K562 (cell line): ENCODE measurements around the gene S100A10. TPM values are rescaled to one million over a fixed set of nuclear protein-coding genes. Genes with fewer than 3 reads are reported as not detected.

Experiments used
- CEBPG ChIP-seq, 3 experiments: fragments of 200-800 bp in 1 of 3; sonication (Bioruptor generic) in 1 of 3; sonication (generic) in 1 of 3; formaldehyde crosslinking in 1 of 3; IDR thresholded peaks in 2 of 3; conservative IDR thresholded peaks in 1 of 3; 2 replicates each; pipeline versions ENCODE4 v1.6.1 to v1.8.0; 2016 to 2022; ENCODE audit warnings: missing compliant biosample characterization in 2 of 3, missing genetic modification characterization in 2 of 3, mild to moderate bottlenecking in 1 of 3, missing genetic modification reagents in 1 of 3
- CREBBP ChIP-seq: IDR thresholded peaks from one replicate; pipeline ENCODE4 v1.6.1; 2012; ENCODE audit warnings: low read depth, mild to moderate bottlenecking, control low read depth, inconsistent platforms, low read length
- HNRNPK ChIP-seq: fragments of 200-400 bp; formaldehyde crosslinking; IDR thresholded peaks from one replicate; pipeline ENCODE4 v1.6.1; 2018; ENCODE audit warnings: mild to moderate bottlenecking, low read depth, low read length; ENCODE audit not compliant: poor library complexity, severe bottlenecking
- IRF9 ChIP-seq: fragments of 450-650 bp; IDR thresholded peaks from 2 replicates; pipeline ENCODE4 v1.6.1; 2016; ENCODE audit warnings: missing biosample characterization, missing genetic modification characterization
- MCM7 ChIP-seq, 2 experiments: fragments of 450-650 bp; IDR thresholded peaks; 2 replicates each; pipeline ENCODE4 v1.6.1; 2016 to 2018
- MEF2A ChIP-seq: IDR thresholded peaks from 2 replicates; pipeline ENCODE4 v1.6.1; 2011; ENCODE audit warnings: low read depth, mild to moderate bottlenecking, low read length, moderate library complexity; ENCODE audit not compliant: control insufficient read depth
- NEUROD1 ChIP-seq: fragments of 150-350 bp; IDR thresholded peaks from 2 replicates; pipeline ENCODE4 v1.6.1; 2014; ENCODE audit warnings: borderline replicate concordance, low read length, low read depth; ENCODE audit not compliant: partially characterized antibody
- OTX1 ChIP-seq: fragments of 450-650 bp; formaldehyde crosslinking; IDR thresholded peaks from 2 replicates; pipeline ENCODE4 v1.4.0; 2022; ENCODE audit warnings: mild to moderate bottlenecking
- PURB ChIP-seq: sonication (generic); formaldehyde crosslinking; IDR thresholded peaks from 2 replicates; pipeline ENCODE4 v1.9.0; 2021; ENCODE audit warnings: low read depth, mild to moderate bottlenecking, missing genetic modification reagents
- TAF1 ChIP-seq: IDR thresholded peaks from 2 replicates; pipeline ENCODE4 v1.6.1; 2011; ENCODE audit warnings: mild to moderate bottlenecking, low read length, moderate library complexity; ENCODE audit not compliant: insufficient read depth, control insufficient read depth, severe bottlenecking; ENCODE audit errors: extremely low read depth
- TAL1 ChIP-seq: fragments of 450-650 bp; IDR thresholded peaks from 2 replicates; pipeline ENCODE4 v1.6.1; 2016; ENCODE audit warnings: mild to moderate bottlenecking
- UBTF ChIP-seq, 2 experiments: IDR thresholded peaks; 2 replicates each; pipeline ENCODE4 v1.6.1; 2012; ENCODE audit warnings: improper control_type of control experiment in 2 of 2, low read depth in 2 of 2, low read length in 2 of 2, borderline replicate concordance in 1 of 2
- ZNF239 ChIP-seq: fragments of 250-450 bp; sonication (Bioruptor Pico); IDR thresholded peaks from 2 replicates; pipeline ENCODE4 v1.4.0; 2020; ENCODE audit warnings: mild to moderate bottlenecking
- ZNF311 ChIP-seq: fragments of 250-450 bp; sonication (Bioruptor Pico); IDR thresholded peaks from 2 replicates; pipeline ENCODE4 v1.4.0; 2020; ENCODE audit warnings: mild to moderate bottlenecking, moderate library complexity
- polyA plus RNA-seq, 8 experiments: library from polyadenylated mRNA; depleted of rRNA in 4 of 8; stranded (reverse) in 5 of 8; unstranded in 3 of 8; fragments of >200 nt; fragmentation: Nextera tagmentation in 2 of 8; fragmentation: Illumina TruSeq in 1 of 8; extraction: Ambion mirVana in 2 of 8; extraction: Trizol in 1 of 8; gene quantifications; 2 replicates each; pipeline versions ENCODE4 v1.2.1 to v1.2.3, GENCODE V29; 2011 to 2014; ENCODE audit warnings: inconsistent platforms in 1 of 8, missing spikeins in 1 of 8
- total RNA-seq, 7 experiments: library from RNA; depleted of rRNA in 6 of 7; stranded (reverse); fragments of >200 nt in 6 of 7; fragmentation: Illumina TruSeq in 2 of 7; extraction: Trizol in 2 of 7; gene quantifications; 2 replicates each; pipeline versions ENCODE4 v1.2.1 to v1.2.3, GENCODE V29; 2011 to 2021; ENCODE audit warnings: low replicate concordance in 1 of 7
- TF ChIP-seq, protein P1 (sequence below): fragments of 250-450 bp; sonication (Bioruptor Pico); IDR thresholded peaks from 2 replicates; pipeline ENCODE4 v1.5.1; 2021; ENCODE audit warnings: mild to moderate bottlenecking
- TF ChIP-seq, protein P2 (sequence below): sonication (generic); formaldehyde crosslinking; IDR thresholded peaks from 2 replicates; pipeline ENCODE4 v1.8.0; 2022; ENCODE audit warnings: mild to moderate bottlenecking, missing genetic modification reagents
- TF ChIP-seq, protein P3 (sequence below), 2 experiments: fragments of 450-650 bp in 1 of 2; IDR thresholded peaks; 2 replicates each; pipeline ENCODE4 v1.6.1; 2011 to 2017; ENCODE audit warnings: low read depth in 2 of 2, antibody characterized with exemption in 1 of 2, borderline replicate concordance in 1 of 2, low read length in 1 of 2, mild to moderate bottlenecking in 1 of 2, mixed read lengths in 1 of 2; ENCODE audit not compliant: control insufficient read depth in 1 of 2

S100A10 gene
- total and polyA plus RNA-seq, 9 of the 15 experiments (the other 6 are each of a cell fraction or from before 2014, with no cell fraction given) = 0.32 to 1.6 (median 0.50) TPM; not detected in 3

DNA sequence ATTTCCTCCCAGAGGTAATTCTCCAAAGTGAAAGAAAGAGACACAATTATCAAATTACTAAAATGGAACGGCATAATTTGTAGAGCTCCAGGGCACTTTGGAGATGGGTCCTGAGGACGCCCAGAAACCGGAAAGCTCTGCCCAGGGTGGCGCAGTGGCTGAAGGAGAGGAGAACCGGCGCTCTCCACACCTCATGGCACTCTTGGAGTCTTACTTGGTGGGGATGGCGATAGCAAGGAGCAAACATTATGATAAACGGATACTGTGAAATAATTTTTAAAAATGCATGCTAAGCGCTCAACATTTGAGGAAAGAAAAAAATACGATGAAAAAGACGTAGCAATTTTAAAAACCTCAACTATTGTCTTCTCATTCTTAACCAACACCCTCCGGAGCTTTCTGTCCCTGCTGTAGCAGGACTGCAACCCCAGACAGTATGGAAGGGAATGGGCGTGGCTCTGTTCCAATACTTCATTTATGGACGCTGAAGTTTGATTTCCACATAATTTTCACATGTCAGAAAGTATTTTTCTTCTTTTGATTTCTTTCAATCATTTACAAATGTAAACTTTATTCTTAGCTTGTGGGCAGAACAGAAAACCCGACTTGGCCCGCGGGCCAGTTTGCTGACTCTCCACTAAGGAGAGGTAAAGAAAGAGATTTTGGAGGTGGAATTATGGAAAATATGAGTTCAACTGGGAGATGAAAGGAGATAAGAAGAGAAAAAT is 42.0 kb upstream of the S100A10 start (continued):
- TF ChIP-seq, protein P1, sequence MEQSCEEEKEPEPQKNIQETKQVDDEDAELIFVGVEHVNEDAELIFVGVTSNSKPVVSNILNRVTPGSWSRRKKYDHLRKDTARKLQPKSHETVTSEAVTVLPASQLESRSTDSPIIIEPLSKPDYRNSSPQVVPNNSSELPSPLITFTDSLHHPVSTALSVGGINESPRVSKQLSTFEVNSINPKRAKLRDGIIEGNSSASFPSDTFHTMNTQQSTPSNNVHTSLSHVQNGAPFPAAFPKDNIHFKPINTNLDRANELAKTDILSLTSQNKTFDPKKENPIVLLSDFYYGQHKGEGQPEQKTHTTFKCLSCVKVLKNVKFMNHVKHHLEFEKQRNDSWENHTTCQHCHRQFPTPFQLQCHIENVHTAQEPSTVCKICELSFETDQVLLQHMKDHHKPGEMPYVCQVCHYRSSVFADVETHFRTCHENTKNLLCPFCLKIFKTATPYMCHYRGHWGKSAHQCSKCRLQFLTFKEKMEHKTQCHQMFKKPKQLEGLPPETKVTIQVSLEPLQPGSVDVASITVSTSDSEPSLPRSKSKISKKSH (CRISPR knock-in tag) = no peak
- no peak for TF ChIP-seq HNRNPK
- TF ChIP-seq CEBPG (CRISPR knock-in tag; IDR thresholded peaks at IDR 0.05) = no peak
- TF ChIP-seq CEBPG (tag; conservative IDR thresholded peaks at IDR 0.05 in 1 of 2, IDR thresholded peaks at IDR 0.05 in 1 of 2) = no peak
- no peak for TF ChIP-seq MEF2A
- no peak for TF ChIP-seq MCM7 (IDR thresholded peaks at IDR 0.05)
- TF ChIP-seq PURB (CRISPR knock-in tag) = no peak
- TF ChIP-seq, protein P2, sequence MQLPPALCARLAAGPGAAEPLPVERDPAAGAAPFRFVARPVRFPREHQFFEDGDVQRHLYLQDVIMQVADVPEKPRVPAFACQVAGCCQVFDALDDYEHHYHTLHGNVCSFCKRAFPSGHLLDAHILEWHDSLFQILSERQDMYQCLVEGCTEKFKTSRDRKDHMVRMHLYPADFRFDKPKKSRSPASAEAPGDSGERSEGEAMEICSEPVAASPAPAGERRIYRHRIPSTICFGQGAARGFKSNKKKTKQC (CRISPR knock-in tag) = no peak
- TF ChIP-seq ZNF239 = no peak
- TF ChIP-seq TAL1 = no peak
- peak; percentile 22 for TF ChIP-seq TAF1
- TF ChIP-seq IRF9 = no peak
- TF ChIP-seq OTX1 (CRISPR knock-in tag) = no peak
- TF ChIP-seq, protein P3, sequence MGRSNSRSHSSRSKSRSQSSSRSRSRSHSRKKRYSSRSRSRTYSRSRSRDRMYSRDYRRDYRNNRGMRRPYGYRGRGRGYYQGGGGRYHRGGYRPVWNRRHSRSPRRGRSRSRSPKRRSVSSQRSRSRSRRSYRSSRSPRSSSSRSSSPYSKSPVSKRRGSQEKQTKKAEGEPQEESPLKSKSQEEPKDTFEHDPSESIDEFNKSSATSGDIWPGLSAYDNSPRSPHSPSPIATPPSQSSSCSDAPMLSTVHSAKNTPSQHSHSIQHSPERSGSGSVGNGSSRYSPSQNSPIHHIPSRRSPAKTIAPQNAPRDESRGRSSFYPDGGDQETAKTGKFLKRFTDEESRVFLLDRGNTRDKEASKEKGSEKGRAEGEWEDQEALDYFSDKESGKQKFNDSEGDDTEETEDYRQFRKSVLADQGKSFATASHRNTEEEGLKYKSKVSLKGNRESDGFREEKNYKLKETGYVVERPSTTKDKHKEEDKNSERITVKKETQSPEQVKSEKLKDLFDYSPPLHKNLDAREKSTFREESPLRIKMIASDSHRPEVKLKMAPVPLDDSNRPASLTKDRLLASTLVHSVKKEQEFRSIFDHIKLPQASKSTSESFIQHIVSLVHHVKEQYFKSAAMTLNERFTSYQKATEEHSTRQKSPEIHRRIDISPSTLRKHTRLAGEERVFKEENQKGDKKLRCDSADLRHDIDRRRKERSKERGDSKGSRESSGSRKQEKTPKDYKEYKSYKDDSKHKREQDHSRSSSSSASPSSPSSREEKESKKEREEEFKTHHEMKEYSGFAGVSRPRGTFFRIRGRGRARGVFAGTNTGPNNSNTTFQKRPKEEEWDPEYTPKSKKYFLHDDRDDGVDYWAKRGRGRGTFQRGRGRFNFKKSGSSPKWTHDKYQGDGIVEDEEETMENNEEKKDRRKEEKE (IDR thresholded peaks at IDR 0.05; ENCODE audit: borderline replicate concordance in 1 of 2, control insufficient read depth in 1 of 2, low read depth in 2 of 2, low read length in 1 of 2) = no peak
- TF ChIP-seq CREBBP = no peak
- peak in 1 of 2 experiments; percentile 25; a peak in 1 of 4 replicates for TF ChIP-seq UBTF (IDR thresholded peaks at IDR 0.05; ENCODE audit: borderline replicate concordance in 1 of 2, low read depth in 2 of 2, low read length in 2 of 2)
- TF ChIP-seq ZNF311 (CRISPR knock-in tag) = no peak
- no peak for TF ChIP-seq NEUROD1
